Measurements from ENCODE around the gene RNF10.
"Not testable (repeated sequence)": the region's sequence is repeated elsewhere in the genome, so short reads cannot be mapped to it uniquely, and the experiment has no call there.

Gene RNF10

GRCh38 chr12:120581998-120582397 is 47.8 kb downstream of the RNF10 start:
- DNase-seq, result no peak

GRCh38 chr12:120583478-120584030 is 49.4 kb downstream of the RNF10 start:
- peak; percentile 85 for DNase-seq

DNA sequence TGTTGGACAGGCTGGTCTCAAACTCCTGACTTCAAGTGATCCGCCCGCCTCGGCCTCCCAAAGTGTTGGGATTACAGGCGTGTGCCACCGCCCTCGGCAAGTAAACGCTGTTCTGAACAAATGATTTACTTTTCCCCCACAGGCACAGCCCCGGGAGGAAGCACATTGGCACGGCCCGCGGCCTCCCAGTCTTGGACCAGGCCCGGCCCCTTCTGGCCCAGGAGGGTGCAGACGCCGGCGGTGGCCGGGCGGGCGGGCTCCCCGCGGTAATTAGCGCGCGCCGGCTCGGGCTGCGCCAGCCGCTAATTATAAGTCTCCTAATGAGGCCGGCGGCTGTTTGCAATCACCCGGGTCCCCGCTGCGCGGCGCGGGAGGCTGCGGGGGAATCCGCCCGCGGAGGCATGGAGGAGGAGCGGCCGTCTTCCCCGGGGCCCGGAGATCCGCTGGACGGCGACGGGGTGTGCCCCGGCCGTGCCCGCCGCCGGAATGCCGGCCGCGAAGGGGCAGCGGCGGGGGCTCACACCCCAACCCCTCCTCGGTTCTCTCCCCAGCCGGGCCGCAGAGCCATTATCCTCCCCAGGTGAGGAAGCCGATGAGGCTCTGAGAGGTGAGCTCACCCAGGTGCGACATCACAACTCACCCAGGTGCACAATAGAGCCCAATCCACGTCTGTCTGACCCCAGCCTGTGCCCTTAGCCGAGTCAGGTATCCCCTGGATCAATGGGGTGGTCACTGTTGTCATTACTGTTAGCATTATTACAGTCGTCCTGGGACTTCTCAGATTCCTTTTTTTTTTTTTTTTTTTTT is 50.4 kb downstream of the RNF10 start:
- DNase-seq, result peak; percentile 65

DNA sequence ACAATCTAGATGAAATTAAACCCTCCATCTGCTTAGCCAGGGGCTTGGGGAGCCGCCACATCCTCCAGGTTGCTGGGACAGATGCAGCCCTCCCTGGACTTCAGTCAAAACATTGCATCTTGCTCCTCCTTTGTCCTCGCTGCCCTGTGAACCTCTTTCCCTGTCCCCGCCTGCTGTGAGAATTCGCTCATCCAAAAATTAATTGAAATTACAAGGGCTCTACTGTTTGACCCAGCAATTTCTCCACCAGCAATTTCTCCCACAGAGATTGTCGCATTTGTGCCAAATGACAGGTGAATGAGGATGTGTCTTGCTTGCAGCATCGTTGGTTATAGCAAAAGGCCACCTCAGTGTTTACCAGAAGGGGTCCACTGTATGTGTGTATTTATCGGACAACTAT is 52.0 kb downstream of the RNF10 start:
- DNase-seq, result no peak

GRCh38 chr12:120586860-120587259 is 52.7 kb downstream of the RNF10 start:
- no peak for DNase-seq

GRCh38 chr12:120588371-120588770 is 54.2 kb downstream of the RNF10 start:
- no peak for DNase-seq

DNA sequence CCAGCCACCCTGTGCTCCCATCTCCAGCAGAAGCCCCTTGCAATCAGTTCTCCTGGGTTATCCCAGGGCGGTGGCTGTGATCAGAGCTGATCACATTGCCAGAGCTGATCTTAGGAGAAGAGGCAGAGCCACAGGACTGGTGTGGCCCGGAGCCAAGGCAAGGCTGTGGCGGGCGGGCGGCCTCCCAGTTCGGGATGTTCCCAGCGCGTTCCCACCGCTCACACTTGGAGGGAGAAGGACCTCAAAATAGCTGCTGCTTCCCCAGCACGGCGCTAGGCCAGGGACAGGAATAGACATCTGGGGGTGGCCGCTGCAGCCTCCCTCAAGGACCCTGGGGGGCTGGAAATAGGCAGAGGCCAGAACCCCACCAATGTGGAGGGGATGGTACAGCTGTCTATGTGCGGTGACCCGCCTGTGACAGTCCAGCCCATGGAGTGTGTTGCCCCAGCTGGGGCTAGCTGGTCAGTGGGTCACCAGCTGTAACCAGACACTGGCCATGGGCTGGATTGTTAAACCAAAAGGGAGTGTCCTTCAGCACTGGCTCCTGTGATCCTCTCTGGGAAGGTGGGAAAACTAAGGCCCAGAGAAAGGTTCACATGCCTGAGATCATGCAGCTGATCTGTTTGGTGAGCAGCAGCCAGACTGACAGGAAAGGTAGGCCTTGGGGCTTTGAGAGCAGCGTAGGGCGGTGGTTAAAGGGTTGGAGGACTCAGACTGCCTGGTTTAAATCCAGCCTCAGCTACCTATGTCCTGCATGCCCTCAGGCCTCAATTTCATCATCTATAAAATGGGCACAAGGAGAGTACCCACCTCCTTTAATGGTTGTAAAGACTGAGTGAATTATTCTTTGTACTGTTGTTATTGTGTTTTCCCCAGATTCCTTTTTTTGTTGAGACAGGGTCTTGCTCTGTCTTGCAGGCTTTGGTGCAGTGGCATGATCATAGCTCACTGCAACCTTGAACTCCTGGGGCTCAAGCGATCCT is 55.1 kb downstream of the RNF10 start:
- no peak for DNase-seq

GRCh38 chr12:120590741-120591407 is 56.7 kb downstream of the RNF10 start:
- no peak for DNase-seq

DNA sequence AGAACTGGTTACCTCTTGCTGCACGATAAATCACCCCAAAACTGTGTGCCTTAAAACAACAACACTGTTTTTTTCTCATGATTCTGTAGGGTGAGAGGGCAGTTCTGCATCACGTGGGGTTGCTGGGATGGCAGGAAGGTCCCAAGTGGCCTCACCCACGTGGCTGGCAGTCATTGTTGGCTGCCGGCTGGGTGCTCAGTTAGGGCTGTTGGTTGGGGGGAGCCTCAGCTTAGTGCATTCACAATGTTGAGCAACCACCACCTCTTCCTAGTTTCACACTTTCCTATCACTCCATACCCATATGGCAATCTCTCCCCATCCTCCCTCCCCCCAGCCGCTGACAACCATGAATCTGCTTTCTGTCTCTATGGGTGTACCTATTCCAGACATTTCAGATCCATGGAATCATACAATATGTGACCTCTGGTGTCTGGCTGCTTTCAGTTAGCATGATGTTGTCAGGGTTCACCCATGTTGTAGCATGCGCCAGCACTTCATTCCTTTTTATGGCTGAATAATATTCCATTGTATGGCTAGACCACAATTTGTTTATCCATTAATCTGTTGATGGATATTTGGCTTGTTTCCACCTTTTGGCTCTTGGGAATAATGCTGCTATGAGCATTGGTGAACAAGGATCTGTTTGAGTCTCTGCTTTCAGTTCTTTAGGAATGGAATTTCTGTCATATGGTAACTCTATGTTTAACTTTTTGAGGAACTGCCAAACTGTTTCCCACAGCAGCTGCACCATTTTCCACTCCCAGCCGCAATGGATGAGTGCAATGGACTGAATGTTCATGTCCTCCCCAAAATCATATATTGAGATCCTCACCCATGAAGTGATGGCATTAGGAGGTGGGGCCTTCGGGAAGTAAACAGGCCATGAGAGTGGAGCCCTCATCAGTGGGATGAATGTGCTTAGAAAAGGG is 58.2 kb downstream of the RNF10 start:
- DNase-seq, result no peak

DNA sequence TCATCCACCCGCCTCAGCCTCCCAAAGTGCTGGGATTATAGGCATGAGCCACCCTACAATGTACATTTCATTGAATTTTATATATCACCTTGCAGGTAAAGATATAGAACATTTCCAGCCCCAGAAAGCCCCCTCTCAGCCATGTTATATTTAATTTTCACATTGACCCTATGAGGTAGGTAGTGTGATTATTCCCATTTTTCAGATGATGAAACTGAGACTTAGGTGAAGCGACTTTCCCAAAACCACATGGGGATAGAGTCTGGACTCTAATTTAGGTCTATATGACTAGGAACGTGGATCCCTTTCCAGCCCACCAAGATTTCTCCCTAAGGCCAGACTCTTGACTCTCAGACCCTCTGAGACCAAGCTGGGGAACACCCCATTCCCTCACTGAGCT is 62.7 kb downstream of the RNF10 start:
- DNase-seq, result no peak

DNA sequence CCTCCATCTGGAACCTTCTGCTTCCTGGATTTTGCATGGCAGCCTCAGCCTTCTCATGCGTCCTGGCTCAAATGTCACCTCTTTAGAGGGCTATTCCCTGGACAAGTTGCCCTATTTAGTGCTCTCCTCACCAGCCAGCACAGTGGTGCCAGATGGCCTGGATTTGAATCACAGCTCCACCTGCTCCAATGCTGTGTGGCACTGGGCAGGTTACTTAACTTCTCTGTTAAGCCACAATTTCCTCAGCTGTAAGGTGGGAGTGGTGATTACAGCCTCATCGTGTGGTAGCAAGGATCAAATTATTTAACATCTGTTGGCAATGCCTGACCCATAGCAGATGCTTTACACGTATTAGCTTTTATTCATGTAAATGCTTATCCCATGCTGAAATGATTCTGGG is 63.7 kb downstream of the RNF10 start:
- no peak for DNase-seq

DNA sequence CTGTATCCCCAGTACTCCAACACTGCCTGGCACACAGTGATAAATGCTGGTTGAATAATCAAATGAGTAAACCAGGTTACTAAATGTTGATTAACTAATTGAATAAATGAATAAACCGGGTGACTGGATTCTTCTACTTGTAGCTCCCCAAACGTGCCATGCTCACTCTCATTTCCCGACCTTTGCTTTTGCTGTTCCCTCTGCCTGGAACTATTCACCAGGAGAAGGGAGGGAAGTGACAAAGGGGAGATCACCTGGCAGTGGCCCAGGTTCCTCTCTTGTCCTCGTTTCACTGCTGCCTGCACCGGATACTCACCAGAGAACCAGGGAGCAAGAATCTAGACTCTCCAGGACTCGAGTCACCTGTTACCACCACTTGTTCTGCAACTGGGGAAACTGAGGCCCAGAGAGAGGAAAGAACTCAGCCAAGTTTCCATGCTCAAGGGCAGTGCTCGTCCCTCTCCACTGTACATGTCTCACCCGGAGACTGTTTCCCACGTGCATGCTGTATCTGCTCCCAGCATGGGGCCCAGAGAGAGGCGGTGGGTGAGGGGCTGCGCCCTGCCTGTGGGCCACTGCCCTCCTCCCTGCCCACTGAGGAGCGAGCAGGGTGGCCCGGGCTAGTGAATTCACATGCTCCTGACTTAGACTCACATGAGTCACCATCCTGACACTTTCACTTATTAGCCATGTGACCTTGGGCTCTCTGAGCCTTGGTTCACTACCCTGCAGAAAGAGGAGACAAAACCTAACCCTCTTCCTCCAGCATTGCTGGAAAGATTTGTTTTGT is 64.7 kb downstream of the RNF10 start:
- no peak for DNase-seq

- DNase-seq, result peak; percentile 59
These were observed 65.8 kb downstream of the RNF10 start for GRCh38 chr12:120599672-120600552.

DNA sequence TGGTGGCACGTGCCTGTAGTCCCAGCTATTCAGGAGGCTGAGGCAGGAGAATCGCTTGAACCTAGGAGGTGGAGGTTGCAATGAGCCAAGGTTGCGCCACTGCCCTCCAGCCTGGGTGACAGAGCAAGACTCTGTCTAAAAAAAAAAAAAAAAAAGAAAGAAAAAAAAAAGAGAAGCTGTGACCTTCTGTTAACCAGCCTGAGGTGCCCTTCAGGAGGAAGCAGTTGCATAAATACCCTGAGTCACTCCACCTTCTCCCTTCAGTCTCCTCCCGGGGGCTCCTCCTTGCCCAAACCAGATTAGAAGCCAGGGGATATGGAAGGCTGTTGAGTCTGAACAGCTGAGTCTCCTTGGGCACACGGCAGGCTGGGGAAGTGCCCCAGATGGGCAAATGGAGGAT is 68.3 kb downstream of the RNF10 start:
- DNase-seq, result peak; percentile 51

DNA sequence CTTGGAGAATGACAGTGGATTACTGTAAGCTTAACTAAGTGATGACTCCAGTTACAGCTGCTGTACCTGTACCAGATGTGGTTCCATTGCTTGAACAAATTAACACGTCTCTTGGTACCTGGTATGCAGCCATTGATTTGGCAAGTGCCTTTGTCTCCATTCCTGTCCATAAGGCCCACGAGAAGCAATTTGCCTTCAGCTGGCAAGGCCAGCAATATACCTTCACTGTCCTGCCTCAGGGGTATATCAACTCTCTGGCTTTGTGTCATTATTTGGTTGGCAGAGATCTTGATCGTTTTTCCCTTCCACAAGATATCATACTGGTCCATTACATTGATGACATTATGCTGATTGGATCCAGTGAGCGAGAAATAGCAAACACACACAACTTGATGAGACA is 76.4 kb downstream of the RNF10 start:
- DNase-seq, result no peak

DNA sequence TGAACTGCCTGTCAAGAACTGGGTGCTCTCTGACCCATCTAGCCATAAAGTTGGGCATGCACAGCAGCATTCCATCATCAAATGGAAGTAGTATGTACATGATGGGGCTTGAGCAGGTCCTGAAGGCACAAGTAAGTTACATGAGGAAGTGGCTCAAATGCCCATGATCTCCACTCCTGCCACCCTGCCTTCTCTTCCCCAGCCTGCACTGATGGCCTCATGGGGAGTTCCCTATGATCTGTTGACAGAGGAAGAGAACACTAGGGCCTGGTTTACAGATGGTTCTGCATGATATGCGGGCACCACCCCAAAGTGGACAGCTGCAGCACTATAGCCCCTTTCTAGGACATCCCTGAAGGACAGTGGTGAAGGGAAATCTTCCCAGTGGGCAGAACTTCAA is 77.4 kb downstream of the RNF10 start:
- DNase-seq, result not testable (repeated sequence)

DNA sequence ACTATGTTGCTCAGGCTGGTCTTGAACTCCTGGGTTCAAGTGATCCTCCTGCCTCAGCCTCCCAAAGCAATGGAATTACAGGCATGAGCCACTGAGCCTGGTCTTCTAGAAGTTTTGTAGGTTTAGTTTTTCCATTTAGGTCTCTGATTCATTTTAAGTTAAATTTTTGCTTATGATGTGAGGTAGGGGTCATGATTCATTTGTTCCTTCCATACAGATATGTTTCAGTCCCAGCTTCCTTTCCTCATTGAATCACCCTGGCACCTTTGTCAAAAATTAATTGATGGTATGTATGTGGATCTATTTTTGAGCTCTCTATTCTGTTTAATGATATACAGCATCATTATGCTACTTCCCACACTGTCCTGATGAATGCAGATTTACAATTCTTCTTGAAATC is 80.7 kb downstream of the RNF10 start:
- no peak for DNase-seq

DNA sequence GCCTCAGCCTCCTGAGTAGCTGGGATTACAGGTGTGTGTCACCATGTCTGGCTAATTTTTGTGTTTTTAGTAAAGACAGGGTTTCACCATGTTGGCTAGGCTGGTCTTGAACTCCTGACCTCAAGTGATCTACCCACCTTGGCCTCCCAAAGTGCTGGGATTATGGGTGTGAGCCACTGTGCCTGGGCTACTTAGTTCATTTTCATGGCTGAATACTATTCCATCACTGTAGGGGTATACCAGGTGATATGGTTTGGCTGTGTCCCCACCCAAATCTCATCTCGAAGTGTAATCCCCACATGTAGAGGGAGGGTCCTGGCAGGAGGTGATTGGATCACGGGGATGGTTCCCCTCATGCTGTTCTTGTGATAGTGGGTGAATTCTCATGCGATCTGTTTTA is 83.0 kb downstream of the RNF10 start:
- DNase-seq, result not testable (repeated sequence)

- not testable (repeated sequence) for DNase-seq
These were observed 83.6 kb downstream of the RNF10 start for GRCh38 chr12:120617767-120618166.

Measured in NCI-H2171 treated with DMSO at 0.1 percent for 48 hours (cell line).